ENCODE data around the gene ZDHHC18.
"Not testable (repeated sequence)": the region's sequence is repeated elsewhere in the genome, so short reads cannot be mapped to it uniquely, and the experiment has no call there.

The ZDHHC18 gene

DNA sequence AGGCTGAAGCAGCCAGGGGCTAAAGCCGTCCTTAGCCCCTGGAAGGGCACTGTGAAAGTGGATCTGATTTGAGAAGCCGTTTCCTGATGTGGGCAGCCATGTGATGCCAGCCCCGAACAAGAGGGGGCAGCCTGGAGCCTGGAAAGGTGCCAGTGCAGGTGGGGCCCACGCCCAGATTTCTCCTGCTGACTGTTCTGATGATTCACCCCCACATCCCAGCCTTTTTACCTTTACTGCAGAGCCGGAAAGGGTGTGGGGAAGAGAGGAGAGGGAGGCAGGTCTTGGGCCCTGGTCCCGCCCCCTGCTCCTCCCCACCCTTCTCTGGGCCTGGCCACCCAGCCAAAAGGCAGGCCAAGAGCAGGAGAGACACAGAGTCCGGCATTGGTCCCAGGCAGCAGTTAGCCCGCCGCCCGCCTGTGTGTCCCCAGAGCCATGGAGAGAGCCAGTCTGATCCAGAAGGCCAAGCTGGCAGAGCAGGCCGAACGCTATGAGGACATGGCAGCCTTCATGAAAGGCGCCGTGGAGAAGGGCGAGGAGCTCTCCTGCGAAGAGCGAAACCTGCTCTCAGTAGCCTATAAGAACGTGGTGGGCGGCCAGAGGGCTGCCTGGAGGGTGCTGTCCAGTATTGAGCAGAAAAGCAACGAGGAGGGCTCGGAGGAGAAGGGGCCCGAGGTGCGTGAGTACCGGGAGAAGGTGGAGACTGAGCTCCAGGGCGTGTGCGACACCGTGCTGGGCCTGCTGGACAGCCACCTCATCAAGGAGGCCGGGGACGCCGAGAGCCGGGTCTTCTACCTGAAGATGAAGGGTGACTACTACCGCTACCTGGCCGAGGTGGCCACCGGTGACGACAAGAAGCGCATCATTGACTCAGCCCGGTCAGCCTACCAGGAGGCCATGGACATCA lies 36.5 kb downstream of the ZDHHC18 start, which contains the start of gene SFN:
TSS of gene SFN (plus strand) at position 369 of the 904 bp plus-strand sequence. CDS start at position 433, 64 bp downstream.
- H3K9me3 Mint-ChIP-seq, result no peaks in the 10 kb centered on the region
- H3K36me3 Mint-ChIP-seq, result peaks cover 1% of the 10 kb centered on the region
- H3K27ac Mint-ChIP-seq, result peak within 1 kb of the TSS; percentile 93
- peak; percentile 62 for DNase-seq
- no peaks in the 10 kb centered on the region for H3K27me3 Mint-ChIP-seq
- H3K4me3 Mint-ChIP-seq, result peak within 1 kb of the TSS; percentile 85
- H3K4me1 Mint-ChIP-seq, result peaks cover 46% of the 10 kb centered on the region
- CTCF ChIA-PET, result interaction anchor here (1.0 to 1.7 kb wide), 2 partner anchors 186 to 261 kb away, joined by 3 to 5 read pairs; no protein-coding TSS in a partner anchor

GRCh38 chr1:26863685-26864077 lies 37.2 kb downstream of the ZDHHC18 start:
- peaks cover 1% of the 10 kb centered on the region for H3K36me3 Mint-ChIP-seq
- peak overlapping the region; percentile 93 for H3K27ac Mint-ChIP-seq
- no peaks in the 10 kb centered on the region for H3K27me3 Mint-ChIP-seq
- CTCF ChIA-PET, result no interaction called here
- no peaks in the 10 kb centered on the region for H3K9me3 Mint-ChIP-seq
- peak overlapping the region; percentile 85 for H3K4me3 Mint-ChIP-seq
- H3K4me1 Mint-ChIP-seq, result peaks cover 46% of the 10 kb centered on the region
- no peak for DNase-seq

- peak overlapping the region; percentile 93 for H3K27ac Mint-ChIP-seq
- peaks cover 46% of the 10 kb centered on the region for H3K4me1 Mint-ChIP-seq
- peak overlapping the region; percentile 85 for H3K4me3 Mint-ChIP-seq
Measured at GRCh38 chr1:26864610-26865480, 38.4 kb downstream of the ZDHHC18 start.

GRCh38 chr1:26873097-26873496 lies 46.6 kb downstream of the ZDHHC18 start:
- H3K4me1 Mint-ChIP-seq, H3K27me3 Mint-ChIP-seq, H3K27ac Mint-ChIP-seq, H3K36me3 Mint-ChIP-seq, DNase-seq, H3K4me3 Mint-ChIP-seq, H3K9me3 Mint-ChIP-seq: not testable (repeated sequence)
- CTCF ChIA-PET, result interaction anchor here (1.5 kb wide), 2 partner anchors 13 to 271 kb away, joined by 5 to 6 read pairs; no protein-coding TSS in a partner anchor

More at GRCh38 chr1:26864610-26865480, 38.4 kb downstream of the ZDHHC18 start:
- Mint-ChIP-seq H3K27me3 (no peaks in the 10 kb centered on the region), H3K9me3 (no peaks in the 10 kb centered on the region), H3K36me3 (peaks cover 1% of the 10 kb centered on the region)
- peak; percentile 96 for DNase-seq
- CTCF ChIA-PET, result interaction anchor here (0.7 to 2.1 kb wide), 14 partner anchors 10 to 365 kb away, joined by 3 to 7 read pairs (median 4); partner anchors contain the start of gene GPATCH3

DNA sequence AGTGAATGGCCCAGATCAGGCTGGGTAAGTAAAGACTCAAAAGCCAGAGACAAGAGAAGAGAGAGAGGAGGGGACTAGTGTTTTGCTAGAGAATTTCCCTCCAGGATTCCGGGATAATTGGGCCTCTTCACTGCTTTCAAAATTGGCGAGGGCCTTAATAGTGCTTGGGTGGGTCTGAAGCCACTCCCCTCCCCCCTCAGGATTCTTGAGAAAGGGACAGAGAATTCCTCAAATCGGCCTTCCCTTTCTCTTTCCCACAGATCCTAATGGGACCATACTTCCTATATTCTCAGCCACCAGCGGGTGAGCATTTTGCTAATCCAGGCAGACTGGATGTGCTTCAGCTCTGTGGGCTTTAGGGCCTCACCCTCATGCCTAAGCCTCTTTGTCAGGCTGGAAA lies 48.4 kb downstream of the ZDHHC18 start:
- no peak for DNase-seq
- H3K4me3 Mint-ChIP-seq, result no peak overlapping the region
- H3K36me3 Mint-ChIP-seq, result peaks cover 14% of the 10 kb centered on the region
- peaks cover 2% of the 10 kb centered on the region for H3K4me1 Mint-ChIP-seq
- H3K9me3 Mint-ChIP-seq, result no peaks in the 10 kb centered on the region
- no peak overlapping the region for H3K27ac Mint-ChIP-seq
- CTCF ChIA-PET, result interaction anchor here (0.7 to 1.4 kb wide), 2 partner anchors 10 to 86 kb away, joined by 3 to 5 read pairs; no protein-coding TSS in a partner anchor
- no peaks in the 10 kb centered on the region for H3K27me3 Mint-ChIP-seq

DNA sequence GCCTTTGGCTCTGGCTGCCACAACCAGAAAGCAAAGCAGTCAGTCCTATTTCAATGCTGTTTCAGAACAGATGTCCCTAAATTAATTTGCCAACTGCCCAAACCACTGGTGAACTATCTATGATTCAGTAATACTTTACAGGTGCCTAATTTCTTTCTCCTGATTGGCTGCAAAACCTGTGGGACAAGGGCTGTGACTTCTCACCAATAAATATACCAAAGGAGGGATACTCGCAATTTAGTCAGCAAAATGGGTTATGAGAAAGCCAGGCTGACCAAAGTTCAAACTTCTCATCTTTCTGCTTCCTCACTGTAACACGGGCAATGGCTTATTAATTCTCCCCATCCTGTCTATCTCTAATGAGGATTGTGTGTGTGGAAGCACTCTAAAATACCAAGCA lies 50.8 kb downstream of the ZDHHC18 start:
- Mint-ChIP-seq H3K27me3 (no peaks in the 10 kb centered on the region), H3K4me1 (peaks cover 2% of the 10 kb centered on the region), H3K4me3 (no peak overlapping the region), H3K27ac (no peak overlapping the region), H3K9me3 (no peaks in the 10 kb centered on the region), H3K36me3 (peaks cover 16% of the 10 kb centered on the region)
- no peak for DNase-seq
- CTCF ChIA-PET, result interaction anchor here (0.8 to 3.2 kb wide), 8 partner anchors 9 to 89 kb away, joined by 3 to 11 read pairs (median 4); no protein-coding TSS in a partner anchor

GRCh38 chr1:26879793-26880192 lies 53.3 kb downstream of the ZDHHC18 start:
- no peak overlapping the region for H3K4me3 Mint-ChIP-seq
- peaks cover 35% of the 10 kb centered on the region for H3K36me3 Mint-ChIP-seq
- H3K4me1 Mint-ChIP-seq, result peaks cover 2% of the 10 kb centered on the region
- no peak for DNase-seq
- no peaks in the 10 kb centered on the region for H3K9me3 Mint-ChIP-seq
- CTCF ChIA-PET, result interaction anchor here (1.1 to 3.2 kb wide), 3 partner anchors 22 to 278 kb away, joined by 3 to 11 read pairs (median 3); no protein-coding TSS in a partner anchor
- no peaks in the 10 kb centered on the region for H3K27me3 Mint-ChIP-seq
- H3K27ac Mint-ChIP-seq, result no peak overlapping the region

GRCh38 chr1:26881611-26882010 lies 55.1 kb downstream of the ZDHHC18 start:
- not testable (repeated sequence) for H3K4me1 Mint-ChIP-seq, DNase-seq, H3K9me3 Mint-ChIP-seq, H3K27ac Mint-ChIP-seq, H3K4me3 Mint-ChIP-seq, H3K27me3 Mint-ChIP-seq
- CTCF ChIA-PET, result interaction anchor here (0.7 to 1.9 kb wide), 5 partner anchors 9 to 81 kb away, joined by 3 to 9 read pairs (median 3); no protein-coding TSS in a partner anchor
- H3K36me3 Mint-ChIP-seq, result peaks cover 40% of the 10 kb centered on the region

GRCh38 chr1:26882696-26883463 lies 56.4 kb downstream of the ZDHHC18 start:
- CTCF ChIA-PET, result interaction anchor here (0.7 to 1.0 kb wide), 3 partner anchors 18 to 284 kb away, joined by 3 to 4 read pairs (median 3); no protein-coding TSS in a partner anchor
- Mint-ChIP-seq H3K27me3 (no peaks in the 10 kb centered on the region), H3K4me3 (no peak overlapping the region), H3K9me3 (no peaks in the 10 kb centered on the region), H3K4me1 (peaks cover 6% of the 10 kb centered on the region), H3K27ac (no peak overlapping the region), H3K36me3 (peaks cover 42% of the 10 kb centered on the region)
- no peak for DNase-seq

DNA sequence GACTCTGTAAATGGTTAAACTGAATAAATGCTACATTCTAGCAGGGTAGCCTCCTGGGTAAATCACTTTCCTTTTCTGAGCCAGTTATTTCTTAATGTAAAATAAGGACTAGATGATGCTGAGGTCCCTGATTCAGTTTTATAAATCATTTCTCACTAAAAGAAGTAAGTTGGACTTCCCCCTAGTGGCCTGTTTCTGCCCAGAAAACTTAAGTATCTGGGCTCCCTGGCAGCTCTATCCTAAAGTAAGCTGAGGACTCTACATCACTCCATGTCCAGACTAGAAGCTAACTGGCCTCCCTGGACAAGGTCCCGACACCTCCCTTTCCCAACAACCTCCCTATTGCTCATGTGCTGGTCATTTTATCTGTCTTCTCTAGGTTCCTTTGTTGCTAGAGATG lies 60.6 kb downstream of the ZDHHC18 start:
- no peaks in the 10 kb centered on the region for H3K27me3 Mint-ChIP-seq
- peak overlapping the region; percentile 13 for H3K4me3 Mint-ChIP-seq
- CTCF ChIA-PET, result interaction anchor here (0.6 to 3.5 kb wide), 15 partner anchors 9 to 478 kb away, joined by 3 to 19 read pairs (median 3); no protein-coding TSS in a partner anchor
- H3K27ac Mint-ChIP-seq, result peak overlapping the region; percentile 16
- peaks cover 59% of the 10 kb centered on the region for H3K36me3 Mint-ChIP-seq
- DNase-seq, result peak; percentile 41
- peaks cover 32% of the 10 kb centered on the region for H3K4me1 Mint-ChIP-seq
- H3K9me3 Mint-ChIP-seq, result no peaks in the 10 kb centered on the region

DNA sequence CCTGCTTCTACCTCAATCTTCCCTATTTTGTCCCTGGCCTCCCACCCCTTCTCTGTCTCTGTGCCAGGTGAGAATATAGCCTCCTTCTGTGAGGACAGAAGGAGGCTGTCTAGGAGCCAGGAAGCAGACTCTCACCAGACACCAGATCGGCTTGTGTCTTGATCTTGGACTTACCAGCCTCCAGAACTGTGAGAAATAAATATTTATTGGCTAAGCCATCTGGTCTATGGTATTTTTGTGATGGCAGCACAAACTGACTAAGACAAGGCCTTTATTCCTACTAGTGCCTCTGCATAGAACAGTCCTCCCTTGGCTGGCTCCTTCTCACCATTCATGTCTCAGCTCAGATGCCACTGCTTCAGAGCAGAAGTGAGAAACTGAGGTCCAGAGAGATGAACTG lies 61.7 kb downstream of the ZDHHC18 start:
- CTCF ChIA-PET, result interaction anchor here (0.6 to 2.3 kb wide), 9 partner anchors 10 to 289 kb away, joined by 3 to 8 read pairs (median 6); partner anchors contain the start of gene GPATCH3
- H3K4me1 Mint-ChIP-seq, result peaks cover 32% of the 10 kb centered on the region
- peak overlapping the region; percentile 93 for H3K27ac Mint-ChIP-seq

GRCh38 chr1:26889551-26890466 lies 63.3 kb downstream of the ZDHHC18 start, which contains the start of gene GPN2:
Gene GPN2, minus strand, starts transcription at chr1:26890283. Its CDS starts 187 bp downstream, at chr1:26890096.
- H3K4me1 Mint-ChIP-seq, result peaks cover 36% of the 10 kb centered on the region
- H3K27ac Mint-ChIP-seq, result peak within 1 kb of the TSS; percentile 93
- no peaks in the 10 kb centered on the region for H3K27me3 Mint-ChIP-seq
- CTCF ChIA-PET, result interaction anchor here (0.7 to 2.3 kb wide), 8 partner anchors 9 to 80 kb away, joined by 3 to 8 read pairs (median 4); partner anchors contain the start of gene GPATCH3
- H3K4me3 Mint-ChIP-seq, result peak within 1 kb of the TSS; percentile 96
- no peaks in the 10 kb centered on the region for H3K9me3 Mint-ChIP-seq
- H3K36me3 Mint-ChIP-seq, result peaks cover 58% of the 10 kb centered on the region
- peak; percentile 88 for DNase-seq

More for the DNA sequence above, 61.7 kb downstream of the ZDHHC18 start:
- H3K27me3 Mint-ChIP-seq, result no peaks in the 10 kb centered on the region
- peak overlapping the region; percentile 96 for H3K4me3 Mint-ChIP-seq
- DNase-seq, result no peak
- H3K36me3 Mint-ChIP-seq, result peaks cover 59% of the 10 kb centered on the region
- no peaks in the 10 kb centered on the region for H3K9me3 Mint-ChIP-seq
